ENCODE measurements around the gene COL8A1. TPM values are rescaled to one million over a fixed set of nuclear protein-coding genes. Genes with fewer than 3 reads are reported as not detected.

The COL8A1 gene
- total RNA-seq, 1 experiment from 2014 or later: 0.07 TPM

DNA sequence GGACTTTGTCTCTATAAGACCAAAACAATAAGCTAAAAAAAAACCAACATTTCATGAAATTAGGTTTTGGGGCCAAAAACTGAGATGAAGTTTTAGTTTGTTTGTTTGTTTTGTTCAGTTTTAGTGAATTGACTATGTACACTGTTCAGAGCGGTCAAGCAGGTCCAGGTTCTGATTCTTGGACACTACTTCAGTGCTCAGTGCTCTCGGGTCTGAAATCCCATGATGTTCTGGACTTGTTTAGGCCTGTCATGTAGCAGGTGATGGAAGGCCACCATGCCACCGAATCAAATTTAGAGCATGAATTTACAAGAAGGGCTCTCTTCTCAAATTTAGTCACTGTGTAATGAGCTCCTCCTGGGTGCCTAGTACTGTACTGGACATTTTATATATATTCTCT is 45.5 kb downstream of the COL8A1 start:
- Histone ChIP-seq H3K36me3 (ENCODE audit: control insufficient read depth in 1 of 2, insufficient read depth in 2 of 2, low read length in 2 of 2) (no peaks in the 10 kb centered on the region), H4K20me1 (ENCODE audit: insufficient read depth) (no peaks in the 10 kb centered on the region), H3K9me2 (ENCODE audit: insufficient read depth) (no peaks in the 10 kb centered on the region), H3K27me3 (ENCODE audit: insufficient read depth, low read length) (peaks cover 63% of the 10 kb centered on the region), H3K79me2 (ENCODE audit: insufficient read depth, low read length) (no peaks in the 10 kb centered on the region), H3K9me3 (ENCODE audit: control insufficient read depth in 1 of 2, insufficient read depth in 1 of 2, low read depth in 1 of 2, low read length in 2 of 2) (no peaks in the 10 kb centered on the region), H3K9ac (ENCODE audit: low read length) (no peak overlapping the region), H2AFZ (ENCODE audit: low read depth, low read length, poor library complexity, severe bottlenecking) (no peak overlapping the region), H3K27ac (ENCODE audit: low read depth, low read length) (no peak overlapping the region), H3K4me1 (ENCODE audit: control insufficient read depth in 1 of 2, insufficient read depth in 2 of 2, low read length in 2 of 2) (no peaks in the 10 kb centered on the region), H3K4me2 (ENCODE audit: low read length) (no peak overlapping the region), H3K4me3 (replicated peaks in 1 of 2; ENCODE audit: low read depth in 1 of 2, low read length in 2 of 2) (no peak overlapping the region)
- ATAC-seq (no peak), DNase-seq (ENCODE audit: low read depth, low spot score) (no peak)
- RAD21 ChIA-PET (ENCODE audit: low non-redundant PET in 1 of 2, low total read pairs in 2 of 2, uncharacterized antibody in 2 of 2, unreplicated experiment in 2 of 2): no interaction called here
- BruUV-seq (replicated peaks): no TSS peak
- CTCF ChIA-PET: interaction anchor here (1.0 to 1.4 kb wide), 2 partner anchors 39 to 46 kb away, joined by 3 read pairs; partner anchors contain the start of gene COL8A1
- POLR2A ChIA-PET: no interaction called here
- TF ChIP-seq, protein P1, sequence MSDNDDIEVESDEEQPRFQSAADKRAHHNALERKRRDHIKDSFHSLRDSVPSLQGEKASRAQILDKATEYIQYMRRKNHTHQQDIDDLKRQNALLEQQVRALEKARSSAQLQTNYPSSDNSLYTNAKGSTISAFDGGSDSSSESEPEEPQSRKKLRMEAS (IDR thresholded peaks at IDR 0.05): no peak
- TF ChIP-seq TCF7L2 (IDR thresholded peaks at IDR 0.05; ENCODE audit: borderline replicate concordance, extremely low read depth, insufficient read depth, insufficient read length): no peak
- TF ChIP-seq JUND (IDR thresholded peaks at IDR 0.05): no peak
- TF ChIP-seq ZFX (IDR thresholded peaks at IDR 0.05): no peak
- TF ChIP-seq REST (IDR thresholded peaks at IDR 0.05; ENCODE audit: low read depth): no peak
- intact Hi-C loops (cut with micrococcal nuclease): no loop called here

DNA sequence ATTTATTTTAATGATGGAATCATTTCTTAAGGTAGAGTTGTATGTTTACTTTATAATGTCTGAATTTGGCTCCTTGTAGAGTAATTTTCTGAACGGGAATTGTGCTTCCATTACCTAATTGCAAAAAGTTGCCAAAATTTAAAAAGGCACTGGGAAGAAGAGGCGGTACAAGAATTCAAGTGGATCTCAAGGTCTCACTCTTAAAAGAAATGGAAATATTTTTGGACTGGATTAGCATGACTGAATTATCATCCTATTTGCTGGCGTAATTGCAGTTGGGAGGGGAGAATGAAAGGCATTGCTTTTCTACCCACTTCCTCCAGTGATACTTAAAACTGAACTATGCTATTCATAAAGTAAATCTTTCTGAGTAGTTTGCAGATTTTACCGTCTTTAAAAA is 46.2 kb downstream of the COL8A1 start:
- POLR2A ChIA-PET: no interaction called here
- RAD21 ChIA-PET (ENCODE audit: low non-redundant PET in 1 of 2, low total read pairs in 2 of 2, uncharacterized antibody in 2 of 2, unreplicated experiment in 2 of 2): no interaction called here

More for the DNA sequence above, 46.2 kb downstream of the COL8A1 start:
- H3K4me3 ChIP-seq (replicated peaks in 1 of 2; ENCODE audit: low read depth in 1 of 2, low read length in 2 of 2): no peak overlapping the region
- no TSS peak for BruUV-seq (replicated peaks)
- H3K79me2 ChIP-seq (ENCODE audit: insufficient read depth, low read length): no peaks in the 10 kb centered on the region
- no peak for TF ChIP-seq REST (IDR thresholded peaks at IDR 0.05; ENCODE audit: low read depth)
- no peak for TF ChIP-seq ELF1 (IDR thresholded peaks at IDR 0.05; ENCODE audit: borderline replicate concordance, low read depth)
- no peak for TF ChIP-seq POLR2A (IDR thresholded peaks at IDR 0.05; ENCODE audit: borderline replicate concordance, extremely low read depth, insufficient read depth, insufficient read length)
- TF ChIP-seq, protein P2, sequence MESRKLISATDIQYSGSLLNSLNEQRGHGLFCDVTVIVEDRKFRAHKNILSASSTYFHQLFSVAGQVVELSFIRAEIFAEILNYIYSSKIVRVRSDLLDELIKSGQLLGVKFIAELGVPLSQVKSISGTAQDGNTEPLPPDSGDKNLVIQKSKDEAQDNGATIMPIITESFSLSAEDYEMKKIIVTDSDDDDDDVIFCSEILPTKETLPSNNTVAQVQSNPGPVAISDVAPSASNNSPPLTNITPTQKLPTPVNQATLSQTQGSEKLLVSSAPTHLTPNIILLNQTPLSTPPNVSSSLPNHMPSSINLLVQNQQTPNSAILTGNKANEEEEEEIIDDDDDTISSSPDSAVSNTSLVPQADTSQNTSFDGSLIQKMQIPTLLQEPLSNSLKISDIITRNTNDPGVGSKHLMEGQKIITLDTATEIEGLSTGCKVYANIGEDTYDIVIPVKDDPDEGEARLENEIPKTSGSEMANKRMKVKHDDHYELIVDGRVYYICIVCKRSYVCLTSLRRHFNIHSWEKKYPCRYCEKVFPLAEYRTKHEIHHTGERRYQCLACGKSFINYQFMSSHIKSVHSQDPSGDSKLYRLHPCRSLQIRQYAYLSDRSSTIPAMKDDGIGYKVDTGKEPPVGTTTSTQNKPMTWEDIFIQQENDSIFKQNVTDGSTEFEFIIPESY (IDR thresholded peaks at IDR 0.05; ENCODE audit: extremely low read depth, insufficient replicate concordance, low read length): no peak
- TF ChIP-seq POLR2AphosphoS5 (IDR thresholded peaks at IDR 0.05; ENCODE audit: low read depth, low read length): no peak
- DNase-seq (ENCODE audit: low read depth, low spot score) (no peak), ATAC-seq (no peak)
- no peaks in the 10 kb centered on the region for H3K36me3 ChIP-seq (ENCODE audit: control insufficient read depth in 1 of 2, insufficient read depth in 2 of 2, low read length in 2 of 2)
- CTCF ChIA-PET: no interaction called here
- no peak overlapping the region for H2AFZ ChIP-seq (ENCODE audit: low read depth, low read length, poor library complexity, severe bottlenecking)
- no peaks in the 10 kb centered on the region for H3K9me3 ChIP-seq (ENCODE audit: control insufficient read depth in 1 of 2, insufficient read depth in 1 of 2, low read depth in 1 of 2, low read length in 2 of 2)
- H3K4me1 ChIP-seq (ENCODE audit: control insufficient read depth in 1 of 2, insufficient read depth in 2 of 2, low read length in 2 of 2): no peaks in the 10 kb centered on the region
- no peak overlapping the region for H3K9ac ChIP-seq (ENCODE audit: low read length)
- H4K20me1 ChIP-seq (ENCODE audit: insufficient read depth): no peaks in the 10 kb centered on the region
- no peaks in the 10 kb centered on the region for H3K9me2 ChIP-seq (ENCODE audit: insufficient read depth)
- peaks cover 60% of the 10 kb centered on the region for H3K27me3 ChIP-seq (ENCODE audit: insufficient read depth, low read length)
- H3K4me2 ChIP-seq (ENCODE audit: low read length): no peak overlapping the region
- no peak overlapping the region for H3K27ac ChIP-seq (ENCODE audit: low read depth, low read length)
- intact Hi-C loops (cut with micrococcal nuclease): loop anchor here (5.0 kb wide), 2 partner anchors 37 to 187 kb away; no protein-coding TSS in a partner anchor

Measured in HCT116 (cell line).